ENCODE results near the gene GAGE12E.
"Not testable (repeated sequence)": the region's sequence is repeated elsewhere in the genome, so short reads cannot be mapped to it uniquely, and the experiment has no call there.

GAGE12E gene, protein sequence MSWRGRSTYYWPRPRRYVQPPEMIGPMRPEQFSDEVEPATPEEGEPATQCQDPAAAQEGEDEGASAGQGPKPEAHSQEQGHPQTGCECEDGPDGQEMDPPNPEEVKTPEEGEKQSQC

DNA sequence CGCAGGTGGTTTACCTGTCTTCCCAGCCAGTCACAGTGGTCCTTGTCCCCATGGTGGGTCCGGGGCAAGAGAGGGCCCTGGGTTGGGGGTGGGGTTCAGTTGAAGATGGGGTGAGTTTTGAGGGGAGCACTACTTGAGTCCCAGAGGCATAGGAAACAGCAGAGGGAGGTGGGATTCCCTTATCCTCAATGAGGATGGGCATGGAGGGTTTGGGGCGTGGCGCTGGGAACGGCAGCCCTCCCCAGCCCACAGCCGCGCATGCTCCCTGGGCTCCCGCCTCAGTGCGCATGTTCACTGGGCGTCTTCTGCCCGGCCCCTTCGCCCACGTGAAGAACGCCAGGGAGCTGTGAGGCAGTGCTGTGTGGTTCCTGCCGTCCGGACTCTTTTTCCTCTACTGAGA lies at the start of gene GAGE12E:
GAGE12E (plus strand) TSS at position 301 of the 400 bp plus-strand sequence. CDS start 1,155 bp downstream, outside the sequence.
- DNase-seq = not testable (repeated sequence)

DNA sequence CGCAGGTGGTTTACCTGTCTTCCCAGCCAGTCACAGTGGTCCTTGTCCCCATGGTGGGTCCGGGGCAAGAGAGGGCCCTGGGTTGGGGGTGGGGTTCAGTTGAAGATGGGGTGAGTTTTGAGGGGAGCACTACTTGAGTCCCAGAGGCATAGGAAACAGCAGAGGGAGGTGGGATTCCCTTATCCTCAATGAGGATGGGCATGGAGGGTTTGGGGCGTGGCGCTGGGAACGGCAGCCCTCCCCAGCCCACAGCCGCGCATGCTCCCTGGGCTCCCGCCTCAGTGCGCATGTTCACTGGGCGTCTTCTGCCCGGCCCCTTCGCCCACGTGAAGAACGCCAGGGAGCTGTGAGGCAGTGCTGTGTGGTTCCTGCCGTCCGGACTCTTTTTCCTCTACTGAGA lies 19.2 kb upstream of the GAGE12E start, which contains the start of gene GAGE12C:
GAGE12C (plus strand) TSS at position 301 of the 400 bp plus-strand sequence. CDS start 1,155 bp downstream, outside the sequence.
- DNase-seq = not testable (repeated sequence)

DNA sequence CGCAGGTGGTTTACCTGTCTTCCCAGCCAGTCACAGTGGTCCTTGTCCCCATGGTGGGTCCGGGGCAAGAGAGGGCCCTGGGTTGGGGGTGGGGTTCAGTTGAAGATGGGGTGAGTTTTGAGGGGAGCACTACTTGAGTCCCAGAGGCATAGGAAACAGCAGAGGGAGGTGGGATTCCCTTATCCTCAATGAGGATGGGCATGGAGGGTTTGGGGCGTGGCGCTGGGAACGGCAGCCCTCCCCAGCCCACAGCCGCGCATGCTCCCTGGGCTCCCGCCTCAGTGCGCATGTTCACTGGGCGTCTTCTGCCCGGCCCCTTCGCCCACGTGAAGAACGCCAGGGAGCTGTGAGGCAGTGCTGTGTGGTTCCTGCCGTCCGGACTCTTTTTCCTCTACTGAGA lies 9.7 kb upstream of the GAGE12E start, which contains the start of gene GAGE12D:
GAGE12D (plus strand) TSS at position 301 of the 400 bp plus-strand sequence. CDS start 1,155 bp downstream, outside the sequence.
- DNase-seq = not testable (repeated sequence)

DNA sequence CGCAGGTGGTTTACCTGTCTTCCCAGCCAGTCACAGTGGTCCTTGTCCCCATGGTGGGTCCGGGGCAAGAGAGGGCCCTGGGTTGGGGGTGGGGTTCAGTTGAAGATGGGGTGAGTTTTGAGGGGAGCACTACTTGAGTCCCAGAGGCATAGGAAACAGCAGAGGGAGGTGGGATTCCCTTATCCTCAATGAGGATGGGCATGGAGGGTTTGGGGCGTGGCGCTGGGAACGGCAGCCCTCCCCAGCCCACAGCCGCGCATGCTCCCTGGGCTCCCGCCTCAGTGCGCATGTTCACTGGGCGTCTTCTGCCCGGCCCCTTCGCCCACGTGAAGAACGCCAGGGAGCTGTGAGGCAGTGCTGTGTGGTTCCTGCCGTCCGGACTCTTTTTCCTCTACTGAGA lies 9.5 kb downstream of the GAGE12E start, which contains the start of gene GAGE12F:
GAGE12F (plus strand) TSS at position 301 of the 400 bp plus-strand sequence. CDS start 1,155 bp downstream, outside the sequence.
- not testable (repeated sequence) for DNase-seq

DNA sequence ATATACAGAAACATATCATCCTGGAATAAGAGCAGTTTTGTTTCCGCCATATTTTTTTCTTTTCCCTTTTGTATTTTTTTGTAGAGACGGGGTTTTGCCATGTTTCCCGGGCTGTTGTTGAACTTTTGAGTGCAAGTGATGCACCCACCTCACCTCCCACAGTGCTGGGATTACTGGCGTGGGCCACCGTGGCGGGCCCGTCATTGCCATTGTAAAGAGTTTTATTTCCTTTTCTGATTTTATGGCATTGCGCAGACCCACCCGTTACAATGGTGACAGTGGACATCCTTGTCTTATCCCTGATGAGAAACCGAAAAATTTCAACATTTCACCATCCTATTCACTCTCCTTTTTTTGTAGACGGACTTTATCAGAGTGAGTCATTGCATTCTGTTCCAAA lies 17.6 kb downstream of the GAGE12E start:
- DNase-seq = not testable (repeated sequence)

DNA sequence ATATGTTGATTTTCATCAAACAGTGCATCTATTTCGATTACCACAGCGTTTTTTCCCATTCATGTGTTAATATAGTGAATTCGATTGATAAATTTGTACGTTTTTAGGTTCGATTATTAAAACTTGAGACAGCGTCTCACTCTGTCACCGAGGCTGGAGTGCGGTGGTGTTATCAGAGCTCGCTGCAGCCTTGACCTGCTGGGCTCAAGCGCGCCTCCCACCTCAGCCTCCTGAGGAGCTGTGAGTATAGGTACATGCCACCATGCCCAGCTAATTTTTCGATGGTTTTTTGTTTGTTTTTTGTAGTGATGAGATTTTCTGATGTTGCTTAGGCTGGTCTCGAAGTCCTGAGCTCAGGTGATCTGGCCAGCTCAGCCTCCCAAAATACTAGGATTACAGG lies 18.1 kb downstream of the GAGE12E start:
- DNase-seq = not testable (repeated sequence)

DNA sequence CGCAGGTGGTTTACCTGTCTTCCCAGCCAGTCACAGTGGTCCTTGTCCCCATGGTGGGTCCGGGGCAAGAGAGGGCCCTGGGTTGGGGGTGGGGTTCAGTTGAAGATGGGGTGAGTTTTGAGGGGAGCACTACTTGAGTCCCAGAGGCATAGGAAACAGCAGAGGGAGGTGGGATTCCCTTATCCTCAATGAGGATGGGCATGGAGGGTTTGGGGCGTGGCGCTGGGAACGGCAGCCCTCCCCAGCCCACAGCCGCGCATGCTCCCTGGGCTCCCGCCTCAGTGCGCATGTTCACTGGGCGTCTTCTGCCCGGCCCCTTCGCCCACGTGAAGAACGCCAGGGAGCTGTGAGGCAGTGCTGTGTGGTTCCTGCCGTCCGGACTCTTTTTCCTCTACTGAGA lies 19.0 kb downstream of the GAGE12E start, which contains the start of gene GAGE12G:
GAGE12G (plus strand) TSS at position 301 of the 400 bp plus-strand sequence. CDS start 1,155 bp downstream, outside the sequence.
- not testable (repeated sequence) for DNase-seq

DNA sequence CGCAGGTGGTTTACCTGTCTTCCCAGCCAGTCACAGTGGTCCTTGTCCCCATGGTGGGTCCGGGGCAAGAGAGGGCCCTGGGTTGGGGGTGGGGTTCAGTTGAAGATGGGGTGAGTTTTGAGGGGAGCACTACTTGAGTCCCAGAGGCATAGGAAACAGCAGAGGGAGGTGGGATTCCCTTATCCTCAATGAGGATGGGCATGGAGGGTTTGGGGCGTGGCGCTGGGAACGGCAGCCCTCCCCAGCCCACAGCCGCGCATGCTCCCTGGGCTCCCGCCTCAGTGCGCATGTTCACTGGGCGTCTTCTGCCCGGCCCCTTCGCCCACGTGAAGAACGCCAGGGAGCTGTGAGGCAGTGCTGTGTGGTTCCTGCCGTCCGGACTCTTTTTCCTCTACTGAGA lies 28.6 kb downstream of the GAGE12E start, which contains the start of gene GAGE12H:
GAGE12H (plus strand) TSS at position 301 of the 400 bp plus-strand sequence. CDS start 1,155 bp downstream, outside the sequence.
- DNase-seq = not testable (repeated sequence)

DNA sequence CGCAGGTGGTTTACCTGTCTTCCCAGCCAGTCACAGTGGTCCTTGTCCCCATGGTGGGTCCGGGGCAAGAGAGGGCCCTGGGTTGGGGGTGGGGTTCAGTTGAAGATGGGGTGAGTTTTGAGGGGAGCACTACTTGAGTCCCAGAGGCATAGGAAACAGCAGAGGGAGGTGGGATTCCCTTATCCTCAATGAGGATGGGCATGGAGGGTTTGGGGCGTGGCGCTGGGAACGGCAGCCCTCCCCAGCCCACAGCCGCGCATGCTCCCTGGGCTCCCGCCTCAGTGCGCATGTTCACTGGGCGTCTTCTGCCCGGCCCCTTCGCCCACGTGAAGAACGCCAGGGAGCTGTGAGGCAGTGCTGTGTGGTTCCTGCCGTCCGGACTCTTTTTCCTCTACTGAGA lies 38.1 kb downstream of the GAGE12E start, which contains the start of gene GAGE2A:
GAGE2A (plus strand) TSS at position 301 of the 400 bp plus-strand sequence. CDS start 1,155 bp downstream, outside the sequence.
- DNase-seq = not testable (repeated sequence)

DNA sequence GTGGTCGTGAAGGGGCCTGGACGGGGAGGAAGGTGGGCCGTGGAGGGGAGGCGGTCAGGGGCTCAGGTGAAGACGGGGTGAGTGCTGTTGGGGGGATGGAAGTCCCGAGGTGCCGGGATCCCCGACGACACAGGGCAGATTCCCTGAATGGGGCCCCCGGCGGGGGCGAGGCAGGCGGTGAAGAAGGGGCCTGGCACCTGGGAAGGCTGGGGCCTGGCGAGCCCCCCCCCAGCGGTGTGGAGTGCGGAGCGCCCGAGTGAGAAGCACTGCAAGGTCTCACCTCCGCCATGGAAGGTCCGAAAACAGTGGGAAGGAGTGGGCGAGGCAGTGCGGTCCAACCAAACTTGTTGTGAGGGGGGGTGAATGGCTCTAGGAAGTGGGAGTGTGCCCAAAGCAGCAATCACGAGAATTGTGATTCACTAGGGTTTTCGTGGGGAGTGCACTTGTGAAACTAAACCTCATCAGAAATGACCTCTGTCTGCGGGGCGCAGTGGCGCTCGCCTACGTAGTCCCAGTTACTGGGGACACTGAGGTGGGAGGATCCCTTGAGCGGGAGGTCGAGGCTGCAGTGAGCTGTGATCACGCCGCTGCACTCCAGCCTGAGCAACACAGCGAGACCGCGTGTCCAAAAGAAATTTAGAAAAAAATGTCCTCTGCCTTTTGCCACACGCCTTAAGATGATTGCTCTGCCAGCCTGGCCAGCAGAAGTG lies 38.8 kb downstream of the GAGE12E start:
- not testable (repeated sequence) for DNase-seq

DNA sequence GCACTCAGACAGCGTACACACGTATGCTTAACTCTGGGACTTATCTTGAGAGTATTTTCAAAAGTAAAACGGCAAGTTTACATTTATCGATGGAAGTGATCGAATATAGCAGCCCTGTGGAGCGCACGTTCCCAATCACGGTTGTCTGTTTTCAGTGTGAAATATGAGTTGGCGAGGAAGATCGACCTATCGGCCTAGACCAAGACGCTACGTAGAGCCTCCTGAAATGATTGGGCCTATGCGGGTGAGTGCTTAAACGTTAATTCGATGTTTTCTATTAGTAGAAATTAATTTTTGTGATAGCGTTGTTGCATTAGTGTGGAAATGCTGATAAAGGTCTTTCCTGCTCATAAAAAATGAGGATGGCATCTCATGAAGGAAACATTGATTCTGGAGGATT lies 39.4 kb downstream of the GAGE12E start:
- not testable (repeated sequence) for DNase-seq

DNA sequence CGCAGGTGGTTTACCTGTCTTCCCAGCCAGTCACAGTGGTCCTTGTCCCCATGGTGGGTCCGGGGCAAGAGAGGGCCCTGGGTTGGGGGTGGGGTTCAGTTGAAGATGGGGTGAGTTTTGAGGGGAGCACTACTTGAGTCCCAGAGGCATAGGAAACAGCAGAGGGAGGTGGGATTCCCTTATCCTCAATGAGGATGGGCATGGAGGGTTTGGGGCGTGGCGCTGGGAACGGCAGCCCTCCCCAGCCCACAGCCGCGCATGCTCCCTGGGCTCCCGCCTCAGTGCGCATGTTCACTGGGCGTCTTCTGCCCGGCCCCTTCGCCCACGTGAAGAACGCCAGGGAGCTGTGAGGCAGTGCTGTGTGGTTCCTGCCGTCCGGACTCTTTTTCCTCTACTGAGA lies 47.6 kb downstream of the GAGE12E start, which contains the start of gene GAGE1:
GAGE1 (plus strand) TSS at position 301 of the 400 bp plus-strand sequence. CDS start 1,155 bp downstream, outside the sequence.
- DNase-seq = not testable (repeated sequence)

Data from activated T-cell treated with anti-CD3 and anti-CD28 coated beads, Interleukin-2, amount 50 U/mL, for 1 hour (primary cell).